GM12875 (cell line): ENCODE results near the gene MPV17L.
"Not testable (repeated sequence)": the region's sequence is repeated elsewhere in the genome, so short reads cannot be mapped to it uniquely, and the experiment has no call there.

ENCODE experiments used
- H3K4me3 ChIP-seq: one replicate; pipeline ENCODE4 v1.5.1; 2011; ENCODE audit warnings: low read depth, low read length, control low read depth
- CTCF ChIP-seq: IDR thresholded peaks from 2 replicates; pipeline ENCODE4 v1.5.1; 2011; ENCODE audit warnings: low read depth, mild to moderate bottlenecking, control low read depth, inconsistent platforms, low read length, moderate library complexity, borderline replicate concordance; ENCODE audit not compliant: insufficient read depth

MPV17L gene

GRCh38 chr16:15452246-15452855 is 56.8 kb downstream of the MPV17L start:
- no peak for TF ChIP-seq CTCF
- H3K4me3 ChIP-seq = no peak overlapping the region

GRCh38 chr16:15453296-15453695 is 57.7 kb downstream of the MPV17L start:
- H3K4me3 ChIP-seq = not testable (repeated sequence)

GRCh38 chr16:15454933-15455332 is 59.4 kb downstream of the MPV17L start:
- H3K4me3 ChIP-seq = not testable (repeated sequence)

- H3K4me3 ChIP-seq = no peak overlapping the region
- no peak for TF ChIP-seq CTCF
Observed at GRCh38 chr16:15457400-15457799, 61.8 kb downstream of the MPV17L start.

GRCh38 chr16:15457958-15458357 is 62.4 kb downstream of the MPV17L start:
- no peak overlapping the region for H3K4me3 ChIP-seq
- TF ChIP-seq CTCF = no peak

- no peak for TF ChIP-seq CTCF
- H3K4me3 ChIP-seq = no peak overlapping the region
Observed at GRCh38 chr16:15459791-15460190, 64.2 kb downstream of the MPV17L start.

GRCh38 chr16:15460601-15461000 is 65.0 kb downstream of the MPV17L start:
- H3K4me3 ChIP-seq = no peak overlapping the region
- no peak for TF ChIP-seq CTCF

GRCh38 chr16:15461376-15461775 is 65.8 kb downstream of the MPV17L start:
- H3K4me3 ChIP-seq = no peak overlapping the region
- TF ChIP-seq CTCF = no peak
